ENCODE results near the gene XIRP1.
"Not testable (repeated sequence)": the region's sequence is repeated elsewhere in the genome, so short reads cannot be mapped to it uniquely, and the experiment has no call there.

Gene XIRP1

DNA sequence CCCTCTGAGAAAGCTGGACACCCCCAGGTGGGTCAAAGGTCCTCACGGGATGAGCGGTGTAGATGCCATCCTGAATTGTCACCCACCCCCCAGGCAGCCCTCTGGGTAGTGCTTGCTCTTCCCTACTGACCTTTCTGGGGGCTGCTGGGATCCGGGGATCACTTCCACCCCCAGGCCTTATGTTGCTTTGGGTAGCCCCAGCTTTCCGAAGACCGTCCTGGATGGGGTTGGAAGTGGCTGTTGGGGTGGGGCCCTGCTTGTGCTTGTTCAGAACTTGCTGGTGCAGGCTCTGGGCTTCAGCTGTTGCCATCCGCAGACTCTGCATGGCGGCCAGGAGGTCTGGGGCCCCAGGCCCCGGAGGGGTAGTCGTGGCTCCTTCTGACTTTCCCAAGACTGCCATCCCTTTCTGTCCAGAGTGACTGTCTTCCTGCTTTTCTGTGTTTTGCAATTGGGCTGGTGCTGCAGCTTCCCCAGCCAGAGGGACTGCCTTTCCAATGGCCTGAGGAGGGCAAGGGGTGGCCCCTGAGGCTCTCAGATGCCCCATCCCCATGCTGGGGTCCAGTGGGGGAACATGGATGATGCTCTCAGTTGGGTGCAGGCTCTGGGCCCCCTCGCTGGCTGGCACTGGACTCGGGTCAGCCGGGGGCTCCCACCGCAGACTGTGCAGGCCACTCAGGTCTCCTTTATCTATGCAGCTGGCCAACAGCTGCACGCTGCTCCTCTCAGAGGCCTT, 6.3 kb downstream of the XIRP1 start:
- FAIRE-seq = no peak

DNA sequence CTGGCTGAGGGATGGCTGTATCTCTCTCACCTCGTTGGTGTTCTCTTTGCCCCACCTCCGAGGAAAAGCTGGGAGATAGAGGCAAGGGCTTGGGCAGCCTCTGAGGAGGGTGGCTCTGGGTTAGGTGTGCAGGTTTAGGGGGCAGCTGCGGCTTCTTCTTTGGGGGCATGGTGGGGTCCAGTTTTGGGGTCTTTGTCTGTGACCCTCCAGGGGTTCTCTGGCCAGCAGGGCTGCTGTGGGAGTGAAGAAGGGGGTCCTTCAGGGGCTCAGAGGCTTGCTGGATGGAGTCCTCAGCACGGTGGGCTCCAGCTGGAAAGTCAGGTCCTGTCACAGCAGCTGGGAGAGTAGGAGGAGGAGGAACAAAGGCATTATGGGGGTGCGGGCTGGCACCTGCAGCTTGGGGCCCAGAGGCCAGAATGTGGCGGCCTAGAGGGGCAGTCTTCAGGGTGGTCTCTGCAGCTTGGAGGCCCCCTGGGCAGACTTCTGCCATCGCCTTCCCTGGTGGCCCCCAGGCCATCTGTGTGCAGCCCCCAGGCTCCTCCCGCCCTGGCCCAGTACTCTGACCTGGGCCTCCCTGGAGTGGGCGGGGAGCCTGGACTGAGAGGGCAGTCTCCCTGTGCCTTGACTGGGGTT, 7.0 kb downstream of the XIRP1 start:
- no peak for FAIRE-seq

DNA sequence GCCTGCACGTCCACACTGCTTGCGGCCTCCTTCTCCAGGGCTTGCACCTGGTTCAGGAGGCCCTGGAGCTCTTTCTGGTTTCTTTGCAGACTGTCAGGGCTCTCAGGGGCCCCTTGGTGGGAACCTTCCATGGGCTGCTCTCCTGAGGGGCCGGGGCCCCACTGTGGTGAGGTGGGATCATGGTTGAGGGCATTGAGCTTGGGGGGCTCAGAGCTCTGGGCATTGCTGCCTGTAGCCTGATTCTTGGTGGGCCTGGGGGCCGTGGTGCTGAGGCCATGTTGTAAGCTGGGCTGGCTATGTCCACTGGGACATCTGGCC, 7.5 kb downstream of the XIRP1 start:
- no peak for FAIRE-seq

DNA sequence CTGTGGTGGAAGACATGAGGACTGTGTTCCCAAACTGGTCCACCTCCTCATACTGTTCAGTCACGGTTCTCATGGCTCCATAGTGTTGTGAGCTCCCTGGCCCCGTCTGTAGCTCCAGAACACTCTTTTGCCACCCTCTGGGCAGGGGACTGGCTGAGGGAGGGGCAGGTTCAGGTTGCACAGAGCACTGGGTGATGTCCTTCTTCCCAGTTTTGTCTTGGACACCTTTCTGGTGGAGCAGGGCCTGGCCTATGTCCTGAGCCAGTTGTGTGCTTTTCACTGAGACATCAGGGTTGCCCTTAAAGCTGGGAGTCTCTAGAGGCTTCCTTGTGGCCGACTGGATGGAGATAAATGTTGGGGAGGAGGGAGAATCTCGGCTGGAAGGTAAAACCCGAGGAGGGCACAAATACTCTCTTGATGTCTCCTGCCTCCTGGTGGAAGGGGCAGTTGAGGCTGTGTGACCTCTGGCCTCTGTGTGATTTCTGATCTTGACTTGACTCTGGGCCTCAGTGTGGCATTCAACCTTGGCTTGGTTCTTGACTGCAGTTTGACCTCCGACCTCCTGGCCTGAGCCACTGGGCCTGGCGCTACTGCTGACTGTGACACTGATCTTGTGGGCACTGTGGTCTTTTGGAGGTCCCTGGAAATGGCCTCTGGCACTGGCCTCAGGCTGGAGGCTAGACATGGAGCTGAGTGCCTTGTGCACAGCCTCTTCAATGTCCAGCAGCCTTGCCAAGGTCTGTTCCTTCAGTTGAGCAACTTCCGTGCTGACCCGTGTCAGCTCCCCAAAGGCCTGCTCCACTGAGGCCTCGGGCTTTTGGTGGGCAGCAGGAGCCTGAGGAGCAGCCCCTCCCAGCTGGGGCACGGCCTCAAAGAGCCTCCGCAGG, 8.1 kb downstream of the XIRP1 start:
- no peak for FAIRE-seq

DNA sequence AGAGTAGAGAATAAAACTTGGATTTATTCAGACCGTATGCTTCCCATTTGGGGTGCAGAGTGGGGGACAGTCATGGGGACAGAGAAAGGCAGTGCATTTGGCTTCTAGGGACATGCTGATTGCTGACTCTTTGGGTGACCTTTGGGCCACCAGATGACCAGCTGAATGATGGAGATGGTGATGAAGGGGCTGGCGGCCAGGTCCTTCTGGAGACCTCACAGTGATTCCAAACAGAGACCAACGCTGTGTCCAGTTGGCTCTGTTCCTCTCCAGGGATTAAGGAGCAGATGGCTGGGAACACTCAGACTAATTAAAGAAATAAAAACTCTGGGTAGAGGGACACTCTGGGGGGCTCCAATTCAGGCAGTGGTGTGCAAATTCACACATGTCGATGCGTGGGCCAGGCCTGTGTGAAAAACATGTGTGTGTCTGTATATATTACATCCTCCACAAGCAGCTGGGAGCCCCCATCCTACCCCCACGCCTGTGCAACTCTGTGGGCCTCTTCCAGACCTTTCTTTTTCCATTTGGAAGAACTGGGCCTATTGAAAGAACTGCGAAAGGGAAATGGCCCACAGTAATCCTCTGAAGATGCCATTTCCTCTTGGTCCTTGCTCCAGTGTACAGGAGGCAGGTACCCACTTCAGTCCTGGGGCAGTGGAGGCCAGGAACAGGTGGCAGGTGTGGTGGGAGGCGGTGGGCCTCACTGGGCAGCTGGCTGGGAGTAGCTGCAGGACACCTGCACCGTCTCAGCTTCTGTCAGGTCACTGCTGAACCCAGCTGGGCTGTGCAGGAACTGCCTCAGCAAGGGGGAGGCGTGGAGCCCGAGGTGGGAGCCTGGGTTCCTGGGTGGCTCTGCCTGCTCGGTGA, 8.9 kb downstream of the XIRP1 start:
- FAIRE-seq = no peak

DNA sequence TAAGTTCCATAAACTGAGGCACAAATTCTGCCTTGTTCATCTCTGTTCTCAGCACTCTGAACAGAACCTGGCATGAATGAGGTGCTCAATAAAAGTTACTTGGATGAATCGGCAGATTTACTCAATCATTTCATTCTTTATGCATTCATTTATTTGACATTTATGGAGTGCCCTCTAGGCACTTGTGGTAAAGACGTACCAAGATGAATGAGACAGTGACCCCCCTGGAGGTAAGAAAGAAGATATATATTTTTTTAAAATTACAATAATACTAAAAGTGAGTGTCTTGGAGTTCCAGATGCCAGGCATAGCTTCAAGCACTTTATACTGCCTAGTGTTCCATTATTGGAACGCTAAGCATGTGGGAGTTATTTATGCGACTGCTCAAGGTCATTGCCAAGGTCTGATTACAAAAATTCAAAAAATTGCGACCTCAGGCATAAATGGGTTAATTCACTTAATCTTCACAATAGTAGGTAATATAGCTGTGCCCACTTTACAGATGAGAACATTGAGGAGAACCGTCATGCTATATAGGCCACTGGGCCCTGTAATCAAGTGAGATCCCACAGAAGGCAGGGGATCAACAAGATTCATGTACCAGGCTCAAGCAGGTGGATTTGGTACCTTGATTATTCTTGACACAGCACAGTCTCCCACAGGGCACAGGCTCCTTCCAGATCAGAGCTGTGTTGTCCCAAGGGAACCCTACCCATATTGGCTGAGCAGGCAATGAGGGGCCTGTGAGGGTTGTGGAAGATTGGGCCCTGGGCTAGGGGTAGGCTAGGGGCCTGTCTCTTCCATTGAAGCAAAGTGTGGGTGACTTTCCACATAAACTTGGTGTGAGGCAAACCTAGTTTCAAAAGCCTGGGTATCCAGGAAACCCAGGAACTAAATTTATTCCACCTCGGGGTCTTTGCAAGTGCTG, 10.7 kb downstream of the XIRP1 start:
- no peak for FAIRE-seq

DNA sequence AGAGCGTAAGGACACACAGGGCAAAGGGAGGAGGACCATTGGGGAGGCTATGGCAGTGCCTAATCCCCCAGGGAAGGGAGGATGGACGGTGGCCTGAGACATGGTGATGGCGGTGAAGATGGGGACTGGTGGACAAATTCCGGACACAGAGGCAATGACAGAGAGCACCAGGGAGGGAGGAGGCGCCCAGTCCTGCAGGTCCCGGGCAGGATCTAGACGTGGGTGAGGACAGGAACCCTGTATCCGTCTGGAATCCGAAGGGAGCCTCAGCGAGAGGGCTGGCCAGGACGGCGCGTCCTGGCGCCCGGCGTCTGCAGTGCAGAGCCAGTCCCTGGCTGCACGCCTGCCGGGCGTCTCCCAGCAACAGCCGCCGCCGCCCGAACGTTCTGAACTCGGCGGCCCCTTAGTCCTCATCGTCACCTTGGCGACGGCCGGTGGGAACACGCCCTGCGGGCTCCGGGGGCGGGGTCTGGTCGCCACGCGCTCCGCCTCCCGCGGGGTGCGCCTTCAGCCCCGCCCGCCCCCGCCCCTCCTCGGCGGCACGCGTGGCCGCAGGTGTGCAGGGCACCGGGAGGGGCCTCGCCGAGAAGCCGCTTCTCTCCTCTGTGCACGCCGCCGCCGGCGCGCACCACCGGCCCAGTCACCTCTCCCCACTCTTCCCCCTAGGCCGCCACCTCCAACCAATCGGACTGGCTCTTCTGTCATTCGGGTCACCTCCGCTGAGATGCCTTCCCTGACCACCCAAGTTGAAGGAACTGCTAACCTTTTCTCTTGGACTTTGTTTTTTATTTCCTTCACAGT, 11.6 kb downstream of the XIRP1 start:
- FAIRE-seq = no peak

DNA sequence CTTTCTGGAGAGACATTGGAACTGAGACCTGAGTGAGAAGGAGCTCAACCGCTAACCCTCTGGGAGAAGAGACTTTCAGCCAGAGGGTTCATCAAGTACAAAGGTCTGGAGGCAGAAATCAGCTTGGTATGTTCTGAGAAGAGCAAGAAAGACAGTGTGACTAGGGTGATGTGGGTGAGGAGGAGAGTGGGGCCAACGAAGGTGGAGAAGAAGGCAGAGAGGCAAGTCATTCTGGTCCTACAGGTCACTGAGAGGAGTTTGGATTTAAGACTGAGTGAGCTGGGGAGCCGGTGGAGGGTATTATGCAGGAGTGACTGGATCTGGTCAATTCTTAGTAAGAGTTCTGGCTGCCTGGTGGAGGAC, 12.2 kb downstream of the XIRP1 start:
- no peak for FAIRE-seq

DNA sequence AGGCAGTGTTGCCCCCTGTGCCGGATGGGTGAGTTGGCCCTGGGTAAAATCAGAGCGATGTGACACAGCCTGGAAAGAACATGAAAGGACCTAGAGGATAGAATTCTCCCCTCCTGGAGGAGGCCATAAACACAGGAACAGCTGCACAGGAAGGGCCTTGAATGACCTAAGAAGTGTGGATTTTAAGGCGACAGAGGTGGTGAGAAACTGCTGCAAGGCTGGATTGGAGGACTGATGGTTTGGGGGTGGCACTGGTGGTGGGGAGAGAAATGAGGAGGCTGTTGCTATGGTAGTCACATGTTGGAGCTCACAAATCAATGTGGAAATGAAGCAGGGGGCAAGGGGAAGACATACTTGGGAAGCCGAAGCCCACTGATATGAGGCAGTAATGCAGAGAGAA, 13.8 kb downstream of the XIRP1 start:
- FAIRE-seq = no peak

DNA sequence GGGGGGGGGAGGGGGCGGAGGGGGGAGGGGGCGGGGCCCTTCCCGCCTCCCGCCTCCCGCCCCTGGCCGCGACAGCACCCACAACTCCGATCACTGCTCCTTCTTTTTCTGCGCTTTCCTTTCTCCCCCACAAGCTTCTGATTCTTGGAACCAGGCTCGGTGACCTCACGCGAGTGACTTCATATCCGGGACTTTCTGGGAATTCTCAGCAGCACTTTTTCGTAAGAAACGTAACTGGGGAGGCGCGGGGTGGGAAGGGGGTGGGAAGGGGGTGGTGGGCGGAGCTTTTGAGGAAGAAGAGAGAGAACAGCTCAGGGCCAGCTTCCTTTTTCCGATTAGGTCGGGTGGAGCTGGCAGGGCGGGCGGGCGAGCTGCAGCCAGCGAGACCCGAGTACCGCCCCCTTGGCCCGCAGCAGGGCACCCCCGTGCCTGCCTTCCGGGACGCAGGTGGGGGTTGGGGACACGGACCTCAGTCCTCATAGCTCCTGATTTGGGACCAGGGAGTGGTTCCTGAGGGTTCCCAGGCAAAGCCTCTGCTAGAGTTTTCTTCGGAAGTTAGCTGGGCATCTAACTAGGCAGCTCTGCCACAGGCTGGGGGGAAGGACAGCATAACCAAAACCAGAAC, 14.6 kb downstream of the XIRP1 start:
- FAIRE-seq = no peak

DNA sequence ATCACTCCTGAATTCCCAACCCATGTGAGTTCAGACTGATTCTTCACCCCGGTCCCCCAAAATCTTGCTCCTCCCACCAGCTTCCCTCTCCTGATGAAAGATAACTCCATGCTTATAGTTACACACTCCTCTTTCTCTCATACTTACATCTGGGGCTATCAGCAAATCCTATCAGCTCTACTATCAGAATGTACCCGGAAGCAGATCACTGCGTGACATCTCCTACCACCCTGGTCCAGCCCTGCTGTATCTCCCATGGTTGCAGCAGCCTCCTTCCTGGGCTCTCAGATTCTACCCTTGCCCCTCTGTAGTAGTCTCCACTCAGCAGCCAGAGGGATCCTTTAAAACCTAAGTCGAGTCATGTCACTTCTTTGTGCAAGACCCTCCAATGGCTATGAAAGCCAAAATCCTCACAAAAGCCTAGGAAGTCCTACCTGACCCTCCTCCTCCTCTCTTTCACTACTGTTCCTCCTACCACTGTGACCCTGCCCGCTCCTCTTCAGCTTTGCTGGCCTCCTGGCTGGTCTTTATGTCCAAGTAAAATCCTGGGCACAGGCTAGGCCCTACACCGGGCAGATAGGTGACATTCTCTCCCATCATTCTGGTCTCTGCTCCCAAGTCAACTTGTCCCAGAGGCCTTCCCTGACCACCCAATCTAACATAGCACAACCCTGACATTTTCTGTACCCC, 16.2 kb downstream of the XIRP1 start:
- no peak for FAIRE-seq

DNA sequence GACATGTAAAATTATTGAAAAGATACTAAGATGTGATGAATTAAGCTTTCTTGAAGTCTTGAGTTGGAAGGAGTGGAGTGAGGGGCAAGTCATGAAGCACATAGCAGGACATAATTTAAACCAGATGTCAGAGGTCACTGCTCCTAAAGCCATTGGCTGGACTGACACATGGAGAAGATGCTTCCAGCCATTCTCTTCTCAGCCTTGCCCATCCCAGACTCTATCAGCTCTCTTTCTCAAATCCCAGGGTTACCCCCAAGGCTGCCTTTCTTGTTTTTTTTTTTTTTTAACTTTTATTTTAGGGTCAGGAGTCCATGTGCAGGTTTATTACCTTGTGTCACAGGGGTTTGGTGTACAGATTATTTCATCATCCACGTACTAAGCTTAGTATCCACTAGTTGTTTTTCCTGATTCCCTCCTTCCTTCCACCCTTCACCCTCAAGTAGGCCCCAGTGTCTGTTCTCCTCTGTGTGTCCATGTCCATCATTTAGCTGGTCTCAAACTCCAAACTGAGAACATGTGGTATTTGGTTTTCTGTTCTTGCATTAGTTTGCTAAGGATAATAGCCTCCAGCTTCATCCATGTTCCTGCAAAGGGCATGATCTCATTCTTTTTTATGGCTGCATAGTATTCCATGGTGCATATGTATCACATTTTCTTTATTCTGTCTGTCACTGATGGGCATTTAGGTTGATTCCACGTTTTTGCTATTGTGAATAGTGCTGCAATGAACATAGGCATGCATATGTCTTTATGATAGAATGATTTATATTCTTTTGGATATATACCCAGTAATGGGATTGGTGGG, 18.9 kb downstream of the XIRP1 start:
- no peak for FAIRE-seq

DNA sequence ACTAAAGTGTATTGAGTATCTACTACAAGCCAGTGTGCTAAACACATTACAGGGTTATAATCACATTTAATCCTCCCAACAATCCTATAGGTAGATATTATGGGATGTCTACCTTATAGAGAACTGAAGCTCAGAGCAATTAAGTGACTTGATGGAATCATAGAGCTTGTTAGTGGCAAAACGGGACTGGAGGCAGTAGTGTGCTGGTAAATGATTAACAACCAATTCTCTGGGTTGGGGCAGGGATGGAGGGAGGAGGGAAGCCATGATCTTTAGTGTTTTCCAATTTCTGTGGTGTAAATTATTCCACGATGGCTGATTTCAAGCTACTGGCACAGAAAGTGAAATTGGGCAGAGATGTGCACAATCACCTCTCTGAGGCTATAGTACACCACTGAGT, 20.5 kb downstream of the XIRP1 start:
- FAIRE-seq = no peak

DNA sequence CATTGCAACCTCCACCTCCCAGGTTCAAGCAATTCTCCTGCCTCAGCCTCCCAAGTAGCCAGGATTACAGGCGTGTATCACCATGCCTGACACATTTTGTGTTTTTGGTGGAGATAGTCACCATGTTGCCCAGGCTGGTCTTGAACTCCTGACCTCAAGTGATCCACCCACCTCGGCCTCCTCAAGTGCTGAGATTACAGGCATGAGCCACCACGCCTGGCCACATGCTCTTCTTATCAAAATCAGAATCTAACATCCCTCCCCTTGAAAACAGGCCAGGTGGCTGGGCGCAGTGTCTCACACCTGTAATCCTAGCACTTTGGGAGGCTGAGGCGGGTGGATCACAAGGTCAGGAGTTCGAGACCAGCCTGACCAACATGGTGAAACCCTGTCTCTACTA, 21.5 kb downstream of the XIRP1 start:
- FAIRE-seq = not testable (repeated sequence)

DNA sequence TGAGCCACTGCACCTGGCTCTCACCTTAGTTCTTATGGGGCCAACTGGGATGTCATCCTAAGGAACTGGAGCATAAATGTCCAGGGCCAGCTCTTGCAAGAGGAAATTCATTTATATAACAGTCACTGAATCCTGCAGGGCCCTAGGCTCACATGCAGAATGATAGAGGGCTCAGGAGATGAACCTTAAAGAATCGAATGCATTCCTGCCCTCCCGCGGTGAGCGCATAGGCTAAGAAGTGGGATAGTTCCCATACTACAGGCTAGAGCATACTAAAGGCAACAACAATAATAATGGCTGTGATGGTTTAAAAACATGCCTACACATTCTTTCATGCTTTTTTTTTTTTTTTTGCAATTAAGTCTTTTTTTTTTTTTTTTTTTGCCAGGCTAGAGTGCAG, 21.9 kb downstream of the XIRP1 start:
- FAIRE-seq = no peak

DNA sequence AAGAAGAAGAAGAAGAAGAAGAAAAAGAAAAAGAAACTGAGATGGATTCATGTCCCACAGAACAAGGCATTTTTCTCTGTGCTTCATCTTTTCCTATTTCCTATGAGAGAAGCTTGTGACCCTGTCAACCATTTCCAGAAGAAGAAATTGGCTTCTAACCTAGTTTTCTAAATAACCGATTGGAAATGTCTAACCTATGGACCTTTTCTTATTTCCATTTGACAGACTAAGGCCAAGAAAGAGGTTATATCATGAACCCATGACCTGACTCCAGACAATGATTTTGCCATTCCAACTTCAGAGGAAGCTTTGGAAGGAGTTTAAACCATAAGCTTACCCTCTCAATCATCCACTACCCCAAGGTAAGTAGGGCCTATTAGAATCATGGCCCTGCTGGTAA, 22.7 kb downstream of the XIRP1 start:
- FAIRE-seq = no peak

DNA sequence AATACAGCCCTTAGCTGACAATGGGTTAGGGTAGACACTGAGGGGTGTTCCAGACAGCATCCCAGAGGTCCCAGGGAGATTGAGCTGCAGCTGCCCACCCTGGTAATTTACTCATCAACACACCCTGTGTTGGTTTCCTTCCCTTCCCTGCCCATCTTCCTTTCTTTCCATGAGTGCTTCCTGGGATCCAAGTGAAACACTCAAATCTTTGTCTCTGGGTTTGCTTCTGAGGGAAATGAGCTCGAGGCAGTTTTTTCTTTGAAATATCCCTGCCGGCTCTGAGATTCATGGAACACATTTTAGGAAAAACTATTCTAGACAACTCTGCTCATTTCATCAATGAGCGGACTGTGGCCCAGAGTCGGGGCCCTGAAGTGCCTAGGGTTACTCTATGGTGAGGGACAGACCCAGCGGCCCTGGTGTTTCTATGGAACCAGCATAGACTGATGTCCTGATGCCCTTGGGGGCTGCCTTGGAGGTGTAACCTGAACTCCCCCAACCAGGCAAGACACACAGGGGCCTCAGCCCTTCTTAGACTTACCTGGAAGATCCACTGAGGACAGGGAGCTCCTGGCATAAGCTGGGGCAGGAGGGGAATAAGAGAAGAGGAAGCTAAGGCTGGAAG, 24.1 kb downstream of the XIRP1 start:
- FAIRE-seq = no peak

DNA sequence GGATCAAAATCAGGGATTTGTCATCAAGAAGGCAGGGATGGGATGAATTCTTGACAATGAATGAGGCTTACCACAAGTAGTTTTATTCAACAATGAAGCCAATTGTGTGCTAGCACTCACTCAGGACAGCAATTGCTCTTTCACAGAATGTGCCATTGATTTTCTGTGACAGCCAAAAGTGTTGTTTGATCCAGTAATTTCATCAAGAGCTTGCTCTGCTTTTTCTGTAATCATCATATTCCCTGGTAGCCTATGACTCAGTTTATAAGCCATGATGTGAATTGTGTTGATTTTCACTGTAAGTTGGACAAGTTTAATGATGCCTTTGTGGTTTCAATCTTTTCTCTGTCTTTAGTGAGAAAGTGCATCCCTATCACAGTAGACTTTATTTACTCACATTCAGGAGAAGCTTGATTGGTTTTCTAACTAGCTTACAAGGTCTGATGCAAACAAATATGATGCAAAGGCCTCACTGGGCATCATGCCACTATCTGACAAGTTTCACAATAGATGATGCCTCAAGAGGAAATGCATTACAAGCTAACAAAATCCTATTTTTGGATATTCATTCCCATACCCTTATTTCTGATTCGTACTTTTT, 25.4 kb downstream of the XIRP1 start:
- FAIRE-seq = no peak

Data from TTC549 (cell line).